Nucleus accumbens (tissue), 56 donors: ENCODE results near the gene CTAG1B.
"Not testable (repeated sequence)": the region's sequence is repeated elsewhere in the genome, so short reads cannot be mapped to it uniquely, and the experiment has no call there.

Experiments used
- DNase-seq, 56 donors: peaks; one replicate each; lab custom pipeline; 2025; lab: John Stamatoyannopoulos, UW

Gene CTAG1B

DNA sequence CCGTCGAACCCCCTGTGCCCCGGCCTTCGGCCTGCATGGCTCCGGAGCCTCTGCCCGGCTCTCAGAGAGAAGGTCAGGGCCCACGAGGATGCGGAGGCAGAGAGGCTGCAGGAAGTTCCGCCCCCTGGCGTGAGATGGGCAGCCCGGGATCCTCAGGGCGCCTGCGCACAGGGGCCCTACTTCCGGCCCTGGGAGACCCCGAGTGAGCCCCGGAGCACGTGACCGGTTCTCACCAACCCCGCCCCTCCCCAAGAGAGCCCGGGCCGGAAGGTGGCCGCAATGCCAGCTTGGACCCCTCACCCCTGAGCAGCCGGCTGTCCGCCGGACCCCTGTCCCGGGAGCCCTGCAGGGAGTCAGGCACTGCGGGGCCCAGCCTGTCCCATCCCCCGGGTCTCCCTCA is at the start of gene CTAG1B:
Gene CTAG1B, minus strand, starts transcription at position 101 of the 400 bp plus-strand sequence. Its CDS starts 64 bp downstream, at position 37.
- not testable (repeated sequence) for DNase-seq

DNA sequence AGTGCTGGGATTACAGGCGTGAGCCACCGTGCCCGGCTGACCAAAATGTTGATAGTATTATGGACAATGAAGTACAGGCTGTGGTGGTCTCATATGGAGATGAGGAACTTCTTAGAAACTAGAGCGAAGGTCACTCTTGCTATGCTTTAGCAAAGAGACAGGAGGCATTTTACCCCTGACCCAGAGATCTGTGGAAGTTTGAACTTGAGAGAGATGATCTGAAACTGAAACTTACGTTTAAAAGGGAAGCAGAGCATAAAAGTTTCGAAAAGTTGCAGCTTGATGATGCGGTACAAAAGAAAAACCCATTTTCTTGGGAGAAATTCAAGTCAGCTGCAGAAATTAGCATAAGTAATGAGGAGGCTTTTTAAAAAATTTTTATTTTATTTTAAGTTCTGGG is 42.8 kb upstream of the CTAG1B start:
- no peak for DNase-seq

DNA sequence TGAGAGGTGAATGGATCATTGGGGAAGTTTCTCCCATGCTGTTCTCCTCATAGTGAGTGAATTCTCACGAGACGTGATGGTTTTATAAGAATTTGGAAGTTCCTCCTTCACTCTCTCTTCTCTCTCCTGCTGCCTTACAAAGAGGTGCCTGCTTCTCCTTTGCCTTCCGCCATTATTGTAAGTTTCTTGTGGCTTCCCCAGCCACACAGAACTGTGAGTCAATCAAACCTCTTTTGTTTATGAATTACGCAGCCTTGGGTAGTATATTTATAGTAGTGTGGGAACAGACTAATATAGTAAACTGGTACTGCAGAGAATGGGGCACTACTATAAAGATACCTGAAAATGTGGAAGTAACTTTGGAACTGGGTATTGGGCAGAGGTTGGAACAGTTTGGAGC is 42.1 kb upstream of the CTAG1B start:
- DNase-seq: no peak

DNA sequence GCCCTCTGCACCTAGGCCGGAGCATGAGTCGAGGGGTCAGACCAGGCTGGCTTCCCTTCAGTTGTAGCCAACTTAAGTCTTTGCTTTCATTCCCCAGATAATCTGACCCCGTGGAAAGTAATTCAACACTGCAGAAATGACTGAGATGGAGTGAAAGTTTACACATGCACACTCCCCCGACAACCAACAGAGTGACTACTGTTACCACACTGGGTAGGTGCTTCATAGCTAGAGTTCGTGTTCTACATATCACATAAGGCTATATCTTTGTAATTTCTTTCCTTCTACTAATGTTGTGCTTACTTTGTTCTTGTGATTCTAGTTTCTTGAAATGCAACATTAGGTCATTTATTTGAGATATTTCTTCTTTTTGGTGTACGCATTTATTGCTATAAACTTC is 41.5 kb upstream of the CTAG1B start:
- no peak for DNase-seq

DNA sequence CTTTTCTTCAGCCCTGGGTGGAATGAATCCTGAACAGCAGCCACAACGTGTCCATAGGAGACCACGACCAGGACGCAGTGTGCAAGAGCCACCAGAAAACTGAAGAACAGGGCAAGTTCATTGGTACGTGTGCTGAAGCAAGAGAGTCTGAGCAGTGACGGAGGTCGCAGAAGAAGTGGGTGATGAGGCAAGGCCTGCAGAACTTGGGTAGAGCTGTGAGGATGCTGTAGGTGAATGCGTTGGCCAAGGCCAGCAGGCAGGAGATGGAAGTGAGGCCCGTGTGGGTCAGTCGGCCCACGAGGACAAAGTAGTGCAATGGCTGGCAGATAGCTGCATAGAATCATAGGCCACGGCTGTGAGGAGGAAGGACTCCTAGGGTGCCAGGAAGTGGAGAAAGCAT is 39.9 kb upstream of the CTAG1B start:
- no peak for DNase-seq

DNA sequence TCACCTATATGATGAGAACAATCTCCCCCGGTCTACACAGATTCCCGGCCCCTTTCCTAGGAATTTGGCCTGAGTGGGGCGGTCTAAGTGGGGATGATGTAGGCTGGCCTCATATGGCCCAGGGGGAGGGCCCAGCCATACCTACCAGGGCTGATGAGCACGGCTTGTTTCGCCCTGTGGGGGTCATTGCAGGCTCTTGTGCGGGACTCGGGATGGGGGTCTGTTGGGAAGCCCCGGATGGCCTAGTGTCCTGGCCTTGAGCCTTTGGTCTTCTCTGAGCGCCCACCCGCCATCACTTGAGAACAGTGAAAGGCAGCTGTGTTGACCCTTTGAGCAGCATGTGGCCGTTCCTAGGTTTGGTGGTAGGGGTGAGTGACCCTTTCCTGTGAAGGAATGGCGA is 39.1 kb upstream of the CTAG1B start:
- DNase-seq: no peak

DNA sequence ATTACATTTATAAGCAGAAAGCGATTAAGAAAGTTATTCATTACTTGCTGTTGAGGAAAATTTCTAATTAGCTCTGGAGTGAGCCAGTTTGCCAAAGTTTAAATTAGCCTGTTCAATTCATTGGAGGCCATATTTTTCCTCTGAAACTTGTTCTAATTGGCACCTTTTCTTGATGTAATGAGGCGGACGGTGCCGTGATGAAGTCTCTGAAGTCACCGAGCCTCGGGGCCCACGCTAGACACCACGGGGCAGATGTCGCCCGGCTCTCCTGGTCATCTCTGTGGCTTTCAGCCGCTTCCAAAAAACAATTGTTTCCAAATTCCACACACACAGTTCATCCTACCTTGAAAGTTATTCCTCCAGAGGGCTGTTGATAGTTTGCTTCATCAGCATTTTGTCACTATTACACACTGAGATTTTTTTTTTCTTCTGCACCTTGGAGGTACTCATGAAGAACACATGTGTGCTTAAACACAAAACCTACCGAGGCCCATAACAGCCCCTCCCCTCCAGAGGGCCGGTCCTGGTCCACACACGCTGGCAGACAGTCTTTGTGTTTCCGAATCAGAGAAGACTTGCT is 38.2 kb upstream of the CTAG1B start:
- no peak for DNase-seq

DNA sequence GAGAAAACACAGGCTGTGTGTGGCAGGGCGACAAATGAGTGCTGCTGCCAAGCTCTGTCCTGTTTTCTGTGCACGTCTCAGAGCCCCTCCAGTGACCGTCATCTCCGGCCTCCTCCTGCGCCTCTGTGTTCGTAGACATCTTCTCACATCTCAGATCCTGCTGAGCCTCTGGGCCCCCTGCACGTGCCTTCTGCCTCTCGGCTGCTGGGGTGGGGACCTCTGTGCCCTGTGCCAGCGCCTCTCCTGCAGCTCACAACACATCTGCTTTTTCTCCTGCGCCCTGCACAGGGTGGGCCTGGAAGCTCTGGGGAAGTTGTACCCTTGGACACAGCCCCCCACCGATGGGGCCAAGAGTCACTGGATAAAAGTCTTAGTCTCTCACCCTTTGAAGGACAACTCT is 36.7 kb upstream of the CTAG1B start:
- DNase-seq: no peak

DNA sequence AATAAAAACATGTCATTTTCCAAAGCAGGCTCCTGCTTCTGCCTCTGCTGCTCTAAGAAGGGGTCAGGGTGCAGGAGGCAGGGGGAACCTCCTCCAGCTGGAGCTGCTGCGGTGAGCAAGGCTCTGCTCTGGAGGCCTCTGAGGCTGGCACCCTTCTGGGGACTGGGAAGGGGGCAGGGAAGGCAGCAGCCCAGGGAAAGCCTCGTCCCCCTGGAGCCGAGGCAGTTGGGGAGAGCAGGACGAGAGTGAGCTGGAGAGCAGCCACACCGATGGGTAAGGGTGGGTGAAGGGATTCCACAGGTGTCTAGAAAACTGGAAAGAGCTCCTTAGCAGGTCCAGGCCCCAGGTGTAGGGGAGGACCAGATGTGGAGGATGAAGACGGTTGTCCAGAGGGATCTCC is 36.3 kb upstream of the CTAG1B start:
- DNase-seq: no peak

DNA sequence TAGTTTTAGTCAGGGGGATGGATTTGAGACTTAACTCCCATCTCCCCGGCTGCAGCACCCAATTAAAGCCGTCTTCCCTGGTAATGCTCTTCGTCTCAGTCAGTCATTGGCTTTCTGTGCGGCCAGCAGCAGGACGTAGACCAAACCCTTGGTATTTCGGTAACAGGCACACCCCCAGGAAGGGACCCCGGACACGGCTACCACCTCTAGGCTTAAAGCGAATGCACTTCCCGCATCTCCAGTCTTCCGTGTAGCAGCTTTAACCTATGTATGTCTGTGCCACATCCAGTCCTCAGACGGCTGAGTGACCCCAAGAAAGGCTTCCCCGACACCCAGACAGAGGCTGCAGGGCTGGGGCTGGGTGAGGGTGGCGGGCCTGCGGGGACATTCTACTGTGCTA is 35.8 kb upstream of the CTAG1B start:
- no peak for DNase-seq

DNA sequence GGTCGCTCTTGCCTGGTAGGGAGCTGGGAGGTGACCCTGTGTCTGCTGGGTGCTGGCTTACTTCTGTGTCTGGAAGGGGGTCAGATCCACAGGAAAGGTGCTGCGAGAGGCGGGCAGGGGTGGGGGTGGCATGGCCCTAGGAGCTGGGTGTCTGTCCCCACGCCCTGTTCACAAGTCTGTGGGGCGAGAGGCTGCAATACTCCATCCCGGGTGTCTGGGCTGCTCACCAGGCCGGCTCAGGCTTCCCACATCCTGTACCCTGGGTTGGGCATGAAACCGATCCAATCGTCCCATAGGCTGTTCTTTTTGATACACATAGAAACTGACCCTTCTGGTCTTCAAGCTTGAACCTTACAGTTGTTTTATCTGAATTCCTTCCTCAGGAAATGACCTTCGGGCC is 35.3 kb upstream of the CTAG1B start:
- no peak for DNase-seq

DNA sequence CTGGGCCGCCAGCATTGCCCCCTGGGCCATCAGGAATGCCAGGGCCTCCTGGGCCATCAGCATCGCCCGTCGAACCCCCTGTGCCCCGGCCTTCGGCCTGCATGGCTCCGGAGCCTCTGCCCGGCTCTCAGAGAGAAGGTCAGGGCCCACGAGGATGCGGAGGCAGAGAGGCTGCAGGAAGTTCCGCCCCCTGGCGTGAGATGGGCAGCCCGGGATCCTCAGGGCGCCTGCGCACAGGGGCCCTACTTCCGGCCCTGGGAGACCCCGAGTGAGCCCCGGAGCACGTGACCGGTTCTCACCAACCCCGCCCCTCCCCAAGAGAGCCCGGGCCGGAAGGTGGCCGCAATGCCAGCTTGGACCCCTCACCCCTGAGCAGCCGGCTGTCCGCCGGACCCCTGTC is 34.3 kb upstream of the CTAG1B start, which contains the start of gene CTAG2:
Gene CTAG2, minus strand, starts transcription at position 167 of the 400 bp plus-strand sequence. Its CDS starts 64 bp downstream, at position 103.
- DNase-seq: not testable (repeated sequence)

DNA sequence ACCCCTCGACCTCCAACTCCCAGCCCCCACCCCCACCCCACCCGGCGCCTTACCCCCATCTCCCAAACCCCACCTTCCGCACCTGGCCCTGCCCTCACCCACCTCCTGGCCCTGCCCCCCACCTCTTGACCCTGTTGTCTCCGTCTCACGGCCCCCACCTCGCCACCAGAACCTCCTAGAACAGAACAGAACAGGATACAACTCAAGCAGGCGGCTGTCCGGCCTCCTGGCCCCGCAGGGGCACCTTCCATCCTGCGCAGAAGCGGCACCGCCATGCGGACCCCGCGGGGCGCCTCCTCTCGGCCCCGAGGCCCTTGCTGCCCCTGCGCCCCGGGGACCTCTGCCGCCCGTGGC is 33.9 kb upstream of the CTAG1B start:
- no peak for DNase-seq

DNA sequence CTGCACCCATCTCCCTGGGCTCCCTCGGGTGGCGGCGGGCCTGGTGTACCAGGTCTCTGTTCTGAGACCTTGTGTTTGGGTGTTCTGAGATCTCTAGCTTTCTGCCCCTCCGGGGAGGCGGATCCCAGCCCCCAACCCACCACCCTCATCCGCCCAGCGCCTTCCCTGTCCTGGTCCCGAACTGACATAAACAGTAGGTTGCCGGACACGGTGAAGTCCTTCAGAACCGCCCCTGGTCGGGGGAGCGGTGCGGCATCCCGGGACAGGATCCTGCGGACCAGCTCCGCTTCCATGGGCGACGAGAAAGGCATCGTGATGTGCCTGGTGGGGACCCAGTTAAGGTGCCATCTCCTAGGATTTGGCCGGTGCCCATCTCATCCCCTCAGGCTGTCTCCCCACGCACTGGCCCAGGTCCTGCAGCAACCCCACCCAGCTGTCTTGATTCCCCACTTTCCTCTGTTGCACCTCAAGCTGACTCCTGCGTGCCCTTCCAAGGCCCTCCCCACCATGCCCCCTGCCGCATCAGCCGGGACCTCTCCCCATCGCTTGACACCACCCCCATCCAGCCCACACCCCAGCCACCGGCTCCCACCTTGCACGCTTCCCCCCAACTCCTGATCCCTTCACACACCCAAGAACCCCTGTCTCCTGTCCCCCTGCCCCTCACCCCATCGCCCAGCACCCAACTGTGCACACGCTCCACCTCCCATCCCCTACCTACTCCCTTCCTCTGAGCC is 33.4 kb upstream of the CTAG1B start:
- no peak for DNase-seq

DNA sequence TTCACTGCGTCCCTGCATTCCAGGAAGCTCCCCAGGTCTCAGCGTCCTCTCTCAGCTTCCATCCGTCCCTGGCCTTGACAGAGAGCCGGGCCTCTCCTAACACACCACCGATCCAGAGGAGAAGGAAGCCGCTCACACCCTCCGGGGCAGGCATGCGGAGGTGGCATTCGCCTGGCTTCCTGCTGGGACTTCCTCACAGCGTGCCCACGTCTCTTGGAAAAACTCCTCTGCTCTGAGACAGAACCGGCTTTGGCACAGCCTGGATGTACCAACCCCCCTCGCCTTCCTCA is 31.1 kb upstream of the CTAG1B start:
- no peak for DNase-seq

DNA sequence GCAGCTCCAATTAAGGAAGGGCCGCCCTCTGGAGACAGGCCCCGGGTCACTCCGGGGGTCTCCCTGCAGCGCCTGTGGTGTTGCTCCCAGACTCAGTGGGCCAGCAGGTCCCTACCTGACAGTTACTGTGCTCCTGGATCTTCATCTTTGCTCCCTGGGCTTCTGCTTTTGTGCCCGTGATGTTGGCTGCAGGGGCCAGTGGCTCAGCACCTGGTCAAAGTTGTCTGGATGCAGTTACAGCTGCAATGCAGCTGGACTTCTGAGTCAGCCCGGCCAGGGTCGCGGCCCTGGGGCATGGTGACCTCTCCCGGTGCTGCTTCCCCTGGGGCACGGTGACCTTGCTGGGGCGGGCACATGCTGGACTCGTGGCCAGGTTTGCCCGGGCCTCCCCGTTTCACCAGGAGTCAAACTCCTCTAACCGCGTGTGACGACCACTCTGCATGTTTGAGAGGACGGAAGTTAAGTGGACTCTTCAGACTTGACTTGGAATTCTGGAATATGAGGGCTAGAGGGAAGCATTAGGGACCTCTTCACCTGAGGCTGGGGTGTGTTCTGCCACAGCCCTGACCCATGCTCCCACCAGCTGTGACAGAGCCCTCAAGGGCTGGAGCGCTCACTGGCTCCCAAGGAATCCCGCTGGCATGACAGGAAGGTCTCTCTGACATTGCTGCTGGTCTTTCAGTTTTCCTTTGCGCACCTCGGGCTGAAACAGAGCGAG is 30.6 kb upstream of the CTAG1B start:
- no peak for DNase-seq

DNA sequence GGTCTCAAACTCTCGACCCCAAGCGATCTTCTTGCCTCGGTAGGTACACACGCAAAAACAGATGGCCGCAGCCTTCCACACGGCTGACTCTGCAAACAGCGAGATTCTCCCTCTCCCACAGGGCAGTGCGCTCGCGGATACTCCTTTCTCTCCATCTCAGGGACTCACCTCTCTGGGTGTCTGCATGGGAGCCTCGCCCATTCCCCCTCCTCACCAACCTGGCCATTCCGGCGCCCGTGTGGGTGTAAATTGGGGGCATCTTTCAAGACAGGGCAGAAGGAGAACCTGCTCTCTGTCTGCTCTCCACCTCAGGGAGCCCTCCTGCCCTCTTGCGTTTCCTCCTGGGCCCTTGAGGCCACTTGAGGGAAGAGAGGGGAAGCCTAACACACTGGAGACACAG is 29.8 kb upstream of the CTAG1B start:
- no peak for DNase-seq

DNA sequence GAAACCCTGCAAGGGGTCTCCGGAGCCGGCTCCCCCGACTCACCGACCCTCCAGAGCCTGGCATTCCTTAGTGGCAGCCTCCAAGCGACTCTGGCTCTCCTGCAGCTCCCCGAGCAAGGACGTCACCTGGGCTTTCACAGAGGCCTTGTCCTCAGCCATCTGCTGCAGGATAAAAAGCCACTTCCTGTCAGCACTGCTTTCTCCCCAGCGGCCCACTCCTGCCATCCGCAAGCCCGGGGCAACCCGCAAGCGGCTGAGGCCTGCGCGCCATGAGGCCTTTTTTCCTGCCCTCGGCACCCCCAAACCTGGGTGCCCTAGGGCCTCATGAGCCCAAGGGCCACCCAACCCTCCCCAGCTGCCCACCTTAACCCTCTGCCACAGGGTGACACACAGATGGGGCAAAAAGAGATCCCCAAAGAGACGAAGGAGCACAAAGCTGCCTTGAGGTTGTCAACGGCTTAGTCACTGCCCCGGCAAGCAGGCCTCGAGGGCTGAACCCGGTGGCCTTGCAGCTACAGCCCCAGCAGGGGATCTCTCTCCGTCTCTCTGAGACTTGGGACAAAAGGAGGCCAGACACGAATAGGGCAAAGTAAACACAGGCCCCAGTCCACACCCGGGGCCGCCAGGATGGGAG is 26.8 kb upstream of the CTAG1B start:
- DNase-seq: not testable (repeated sequence)

DNA sequence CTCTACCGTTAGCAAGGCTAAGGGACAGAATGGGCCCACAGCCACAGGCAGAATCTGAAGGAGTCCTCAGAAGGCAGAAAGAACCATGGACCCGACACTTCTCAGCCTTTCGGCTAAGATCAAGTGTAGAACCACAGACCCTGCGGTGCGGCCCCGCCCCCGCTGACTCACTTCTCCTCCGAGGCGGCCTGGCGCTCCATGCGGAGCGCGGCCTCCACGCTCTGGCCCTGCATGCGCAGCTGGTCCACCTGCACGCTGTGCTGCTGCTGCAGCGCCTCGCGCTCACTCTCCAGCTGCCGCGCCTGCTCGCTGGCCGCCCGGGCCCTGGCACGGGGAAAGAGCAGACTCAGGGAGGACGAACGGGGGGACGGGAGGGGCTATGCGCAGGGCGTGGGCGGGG is 24.6 kb upstream of the CTAG1B start:
- not testable (repeated sequence) for DNase-seq

DNA sequence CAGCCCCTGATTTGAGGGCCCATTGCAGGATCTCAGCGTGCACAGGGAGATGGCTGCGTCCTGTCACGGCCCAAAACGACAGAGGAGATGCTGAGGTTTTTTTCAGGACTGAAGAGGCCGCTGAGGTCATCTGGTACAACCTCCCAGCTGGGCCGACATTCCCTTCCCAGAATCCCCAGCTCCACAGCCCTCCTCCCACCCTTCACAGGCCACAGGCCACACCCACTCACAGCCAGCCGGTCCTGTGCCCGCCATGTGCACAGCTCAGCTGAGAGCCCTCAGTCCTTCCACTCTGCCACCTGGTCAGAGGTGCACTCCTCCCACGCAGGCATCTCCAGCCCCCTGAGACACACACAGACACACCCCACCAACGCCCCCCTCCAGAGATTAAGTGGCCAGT is 22.7 kb upstream of the CTAG1B start:
- not testable (repeated sequence) for DNase-seq

DNA sequence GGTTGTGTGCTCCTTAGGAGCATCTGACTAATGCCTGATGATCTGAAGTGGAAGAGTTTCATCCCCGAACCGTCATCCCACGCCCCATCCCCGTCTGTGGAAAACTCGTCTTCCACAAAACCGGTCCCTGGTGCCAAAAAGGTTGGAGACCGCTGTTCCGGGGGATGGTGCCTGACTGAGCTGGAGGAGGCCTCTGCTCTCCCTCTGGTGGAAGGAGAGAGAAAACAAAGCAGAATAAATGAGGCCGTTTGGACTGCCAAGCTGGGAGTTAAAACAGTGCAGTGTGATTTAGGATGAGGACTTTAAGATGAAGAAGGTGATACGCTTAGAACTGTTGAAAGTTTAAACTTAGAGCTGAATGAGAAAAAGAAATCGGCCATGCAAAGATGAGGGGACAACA is 14.6 kb upstream of the CTAG1B start:
- not testable (repeated sequence) for DNase-seq

DNA sequence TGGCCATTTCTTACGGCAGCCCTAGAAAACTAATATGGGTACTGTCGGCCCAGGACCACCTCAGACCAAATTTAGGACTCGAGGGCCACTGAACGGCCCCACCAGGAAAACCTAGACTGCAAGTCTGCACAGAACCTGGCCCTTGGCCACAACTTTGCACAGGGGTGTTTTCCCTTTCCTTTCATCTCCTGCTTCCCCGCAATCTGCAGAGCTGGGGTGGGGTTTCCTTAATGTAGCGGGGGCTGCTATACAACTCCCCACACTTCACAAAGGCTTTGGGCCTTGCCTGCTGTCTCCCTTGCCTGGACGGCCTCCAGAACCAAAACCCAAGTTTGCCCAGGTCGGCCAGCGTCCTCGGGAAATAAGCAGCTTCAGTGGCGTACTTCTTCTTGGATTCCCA is 11.9 kb upstream of the CTAG1B start:
- DNase-seq: not testable (repeated sequence)
